Uterus (tissue), 2 donors: ENCODE data around the gene FBH1.

Experiments used
- CTCF ChIP-seq, 4 experiments: fragments of 200-600 bp in 2 of 4; fragments of 450-650 bp in 2 of 4; sonication (generic) in 2 of 4; IDR thresholded peaks; one replicate each; pipeline ENCODE4 v1.5.1; 2016 to 2019; ENCODE audit warnings: antibody characterized with exemption in 4 of 4, mild to moderate bottlenecking in 2 of 4, moderate library complexity in 1 of 4
- POLR2A ChIP-seq, 2 donors: fragments of 450-650 bp; IDR thresholded peaks; one replicate each; pipeline ENCODE4 v1.6.1; 2016; ENCODE audit warnings: antibody characterized with exemption in 2 of 2, mild to moderate bottlenecking in 1 of 2, moderate library complexity in 1 of 2

GRCh38 chr10:5917305-5917704, 27.3 kb downstream of the FBH1 start:
- TF ChIP-seq CTCF (IDR thresholded peaks at IDR 0.05) (no peak), POLR2A (IDR thresholded peaks at IDR 0.05) (no peak)
